Measurements from ENCODE around the gene RBP4. TPM values are rescaled to one million over a fixed set of nuclear protein-coding genes. Genes with fewer than 3 reads are reported as not detected.

Gene RBP4
- total and polyA plus RNA-seq, 9 of the 15 experiments (the other 6 are each of a cell fraction or from before 2014, with no cell fraction given) = 0.91 TPM; not detected in 8

DNA sequence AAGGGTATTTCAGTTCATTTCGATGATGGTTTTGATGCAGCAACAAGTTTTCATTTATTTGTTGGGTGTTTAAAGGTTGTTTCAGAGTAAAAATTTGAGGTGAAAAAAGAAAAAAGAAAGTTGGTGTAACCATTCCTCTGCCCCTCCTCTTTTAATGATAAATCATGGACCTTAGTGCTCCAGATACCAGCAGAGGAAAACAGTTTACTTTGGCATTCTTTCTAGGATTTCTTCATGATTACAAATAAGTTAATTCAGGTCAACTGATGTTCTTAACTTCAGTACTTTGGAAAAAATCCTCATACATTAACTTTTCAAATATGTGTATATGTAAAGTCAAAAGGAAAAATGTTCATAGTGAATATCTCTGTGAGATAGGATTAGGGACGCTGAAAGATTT is 2.0 kb upstream of the RBP4 start:
- H3K27me3 ChIP-seq (ENCODE audit: control insufficient read depth in 2 of 2, insufficient read depth in 2 of 2, low read length in 2 of 2) = peaks cover 9 to 28% of the 10 kb centered on the region in 2 experiments; a peak in 3 of 5 replicates
- no peak for ATAC-seq
- no peak for DNase-seq (ENCODE audit: extremely low read depth in 1 of 4, low spot score in 3 of 4)
- H4K20me1 ChIP-seq (replicated peaks; ENCODE audit: control insufficient read depth, insufficient read depth, low read length) = no peaks in the 10 kb centered on the region
- no peaks in the 10 kb centered on the region for H3K9me1 ChIP-seq (ENCODE audit: control insufficient read depth, insufficient read depth, low read length)
- no peaks in the 10 kb centered on the region for H3K79me2 ChIP-seq (ENCODE audit: control insufficient read depth, insufficient read depth, low read length)
- ChIA-PET POLR2A (no interaction called here), CTCF (ENCODE audit: low intra/inter-chr PET ratio) (no interaction called here)
- H3K9me3 ChIP-seq (replicated peaks; ENCODE audit: control insufficient read depth, insufficient read depth, low read depth, low read length) = no peaks in the 10 kb centered on the region
- no peak overlapping the region for H3K4me2 ChIP-seq (ENCODE audit: insufficient read depth, low read length)
- TF ChIP-seq RBM15 (IDR thresholded peaks at IDR 0.05; ENCODE audit: insufficient read depth, low read length) (no peak), ELF1 (tag; IDR thresholded peaks at IDR 0.05) (no peak)
- H3K36me3 ChIP-seq (ENCODE audit: control insufficient read depth, insufficient read depth, low read length) = no peaks in the 10 kb centered on the region
- H3K4me3 ChIP-seq = no peak overlapping the region
- no peak for FAIRE-seq
- H3K4me1 ChIP-seq (replicated peaks in 1 of 2; ENCODE audit: control insufficient read depth in 2 of 2, insufficient read depth in 2 of 2, low read length in 2 of 2) = no peaks in the 10 kb centered on the region; a peak in 1 of 5 replicates
- H3K27ac ChIP-seq (ENCODE audit: extremely low read depth, low read depth, low read length) = no peak overlapping the region
- no peak overlapping the region for H2AFZ ChIP-seq (ENCODE audit: low read depth, low read length)
- in situ Hi-C loops (cut with MboI) (no loop called here), intact Hi-C loops (cut with micrococcal nuclease) (no loop called here)
- 11% methylated on average over 2 of the region's 2 CpGs for WGBS (ENCODE audit: insufficient coverage, low coverage, missing lambda C conversion rate)
- no peak overlapping the region for H3K9ac ChIP-seq (ENCODE audit: insufficient read depth in 1 of 2, low read depth in 2 of 2, low read length in 2 of 2)
- no TSS peak for BruUV-seq (replicated peaks)

- Histone ChIP-seq H3K9me3 (replicated peaks; ENCODE audit: control insufficient read depth, insufficient read depth, low read depth, low read length) (no peaks in the 10 kb centered on the region), H3K36me3 (ENCODE audit: control insufficient read depth, insufficient read depth, low read length) (no peaks in the 10 kb centered on the region), H3K27me3 (ENCODE audit: control insufficient read depth in 2 of 2, insufficient read depth in 2 of 2, low read length in 2 of 2) (peaks cover 9 to 28% of the 10 kb centered on the region in 2 experiments; a peak in 3 of 5 replicates), H3K27ac (ENCODE audit: extremely low read depth, low read depth, low read length) (no peak overlapping the region), H3K4me3 (no peak overlapping the region), H3K9ac (ENCODE audit: insufficient read depth in 1 of 2, low read depth in 2 of 2, low read length in 2 of 2) (no peak overlapping the region), H2AFZ (ENCODE audit: low read depth, low read length) (no peak overlapping the region), H3K4me1 (replicated peaks in 1 of 2; ENCODE audit: control insufficient read depth in 2 of 2, insufficient read depth in 2 of 2, low read length in 2 of 2) (no peaks in the 10 kb centered on the region; a peak in 1 of 5 replicates), H3K4me2 (ENCODE audit: insufficient read depth, low read length) (no peak overlapping the region), H3K79me2 (ENCODE audit: control insufficient read depth, insufficient read depth, low read length) (no peaks in the 10 kb centered on the region), H3K9me1 (ENCODE audit: control insufficient read depth, insufficient read depth, low read length) (no peaks in the 10 kb centered on the region), H4K20me1 (replicated peaks; ENCODE audit: control insufficient read depth, insufficient read depth, low read length) (no peaks in the 10 kb centered on the region)
- POLR2A ChIA-PET = no interaction called here
- in situ Hi-C loops (cut with MboI) = no loop called here
- intact Hi-C loops (cut with micrococcal nuclease) = no loop called here
- DNase-seq (ENCODE audit: extremely low read depth in 1 of 4, low spot score in 3 of 4) = no peak
- no peak for ATAC-seq
- CTCF ChIA-PET (ENCODE audit: low intra/inter-chr PET ratio) = no interaction called here
- TF ChIP-seq NR1H2 (CRISPR knock-in tag; IDR thresholded peaks at IDR 0.05) (no peak), RFX7 (CRISPR knock-in tag; IDR thresholded peaks at IDR 0.05) (no peak), ZNF134 (CRISPR knock-in tag; conservative IDR thresholded peaks at IDR 0.05) (no peak), STAT5A (IDR thresholded peaks at IDR 0.05; ENCODE audit: borderline replicate concordance, low read length) (no peak), TAF1 (IDR thresholded peaks at IDR 0.05; ENCODE audit: control insufficient read depth, extremely low read depth, insufficient read depth, low read length, severe bottlenecking) (no peak), KAT7 (CRISPR knock-in tag; IDR thresholded peaks at IDR 0.05; ENCODE audit: borderline replicate concordance) (no peak), ZFP36 (IDR thresholded peaks at IDR 0.05; ENCODE audit: low read depth, low read length, partially characterized antibody) (no peak), CBX8 (IDR thresholded peaks at IDR 0.05; ENCODE audit: borderline replicate concordance, extremely low read depth, low read depth, low read length, poor library complexity, severe bottlenecking) (no peak), ZNF263 (CRISPR knock-in tag; IDR thresholded peaks at IDR 0.05; ENCODE audit: borderline replicate concordance) (no peak), ZNF589 (CRISPR knock-in tag; IDR thresholded peaks at IDR 0.05; ENCODE audit: low read depth) (no peak), FOXA3 (CRISPR knock-in tag; conservative IDR thresholded peaks at IDR 0.05 in 1 of 2, IDR thresholded peaks at IDR 0.05 in 1 of 2) (no peak), ZNF140 (CRISPR knock-in tag; IDR thresholded peaks at IDR 0.05) (no peak), SMARCC2 (IDR thresholded peaks at IDR 0.05; ENCODE audit: low read depth) (no peak)
- TF ChIP-seq, protein P1, sequence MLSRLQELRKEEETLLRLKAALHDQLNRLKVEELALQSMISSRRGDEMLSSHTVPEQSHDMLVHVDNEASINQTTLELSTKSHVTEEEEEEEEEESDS (CRISPR knock-in tag; IDR thresholded peaks at IDR 0.05) = no peak
- TF ChIP-seq, protein P2, sequence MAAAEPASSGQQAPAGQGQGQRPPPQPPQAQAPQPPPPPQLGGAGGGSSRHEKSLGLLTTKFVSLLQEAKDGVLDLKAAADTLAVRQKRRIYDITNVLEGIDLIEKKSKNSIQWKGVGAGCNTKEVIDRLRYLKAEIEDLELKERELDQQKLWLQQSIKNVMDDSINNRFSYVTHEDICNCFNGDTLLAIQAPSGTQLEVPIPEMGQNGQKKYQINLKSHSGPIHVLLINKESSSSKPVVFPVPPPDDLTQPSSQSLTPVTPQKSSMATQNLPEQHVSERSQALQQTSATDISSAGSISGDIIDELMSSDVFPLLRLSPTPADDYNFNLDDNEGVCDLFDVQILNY (CRISPR knock-in tag; IDR thresholded peaks at IDR 0.05) = no peak
- no peak for FAIRE-seq
- no TSS peak for BruUV-seq (replicated peaks)
- WGBS (ENCODE audit: insufficient coverage, low coverage, missing lambda C conversion rate) = 0% methylated on average over 7 of the region's 7 CpGs
Observed at GRCh38 chr10:93601774-93602162, 733 bp upstream of the RBP4 start.
